ENCODE measurements around the gene TTC1.

Gene TTC1

DNA sequence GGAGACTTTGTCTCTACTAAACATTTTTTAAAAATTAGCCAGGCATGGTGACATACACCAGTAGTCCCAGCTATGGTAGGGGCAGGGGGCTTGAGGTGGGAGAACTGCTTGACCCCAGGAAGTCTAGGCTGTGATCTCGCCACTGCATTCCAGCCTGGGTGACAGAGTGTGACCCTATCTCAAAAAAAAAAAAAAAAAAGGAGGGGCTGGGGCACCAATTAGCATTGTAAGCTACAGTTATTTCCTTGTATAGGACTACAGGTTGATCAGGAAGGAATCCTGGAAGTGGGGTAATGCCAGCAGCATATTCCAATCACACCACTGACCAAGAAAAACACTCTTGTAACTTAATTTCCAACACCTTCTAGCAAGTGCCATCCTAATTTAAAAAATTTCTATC is 78.3 kb downstream of the TTC1 start:
- no peak for DNase-seq (ENCODE audit: low read depth in 2 of 2)

DNA sequence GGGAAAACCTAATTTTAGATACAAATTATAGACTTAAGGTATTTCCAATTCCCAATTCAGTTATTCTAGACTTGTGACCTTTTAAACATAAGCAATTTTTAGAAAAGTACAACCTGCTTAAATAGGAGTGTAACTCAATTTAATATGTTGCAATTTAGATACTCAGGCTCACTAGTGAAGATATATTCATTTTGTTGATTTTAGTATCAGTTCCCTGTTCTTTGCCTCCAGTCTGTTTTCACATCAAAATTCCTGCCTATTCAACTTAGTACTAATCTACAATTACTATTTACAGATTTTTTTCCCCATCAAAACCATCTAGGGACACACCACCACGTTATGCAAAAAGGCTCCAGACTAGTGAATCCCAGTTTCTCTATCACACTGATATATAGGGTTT is 79.9 kb downstream of the TTC1 start:
- no peak for DNase-seq (ENCODE audit: low read depth in 2 of 2)

DNA sequence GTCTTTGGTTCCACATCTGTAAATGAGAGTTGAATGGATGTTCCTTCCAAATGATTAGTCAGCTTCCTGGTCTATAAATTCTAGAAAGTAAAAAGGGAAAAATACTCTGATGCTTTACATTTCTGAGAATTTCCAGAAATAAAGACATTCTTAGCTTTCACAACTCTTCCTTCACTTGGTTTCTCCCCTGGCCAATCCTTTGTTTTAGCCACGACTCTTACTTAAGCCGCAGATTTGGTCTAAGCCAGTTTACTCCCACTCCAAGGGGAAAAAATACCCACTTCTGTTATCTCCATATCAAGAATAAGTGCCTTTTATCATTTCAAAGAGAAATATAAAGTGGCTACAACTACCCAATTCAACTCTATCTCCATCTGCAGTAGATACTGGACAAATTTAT is 80.6 kb downstream of the TTC1 start:
- DNase-seq (ENCODE audit: low read depth in 2 of 2) = no peak

DNA sequence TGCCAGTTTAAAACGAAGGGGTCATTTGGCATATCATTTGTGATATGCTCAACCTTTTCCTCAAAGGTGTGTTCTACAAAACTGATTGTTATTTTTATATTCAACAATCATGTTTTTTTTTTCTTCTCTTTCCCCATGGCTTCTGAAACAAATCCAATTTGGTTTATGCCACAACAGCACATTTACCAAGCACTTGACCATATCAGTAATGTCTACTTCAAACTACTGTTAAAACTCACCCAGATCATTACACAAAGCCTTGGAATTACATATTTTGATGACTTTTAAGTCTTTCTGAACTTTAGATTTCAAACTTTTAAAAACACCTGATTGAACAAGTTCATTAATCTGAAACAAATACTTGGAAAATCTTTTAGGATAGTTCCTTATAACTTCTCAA is 81.1 kb downstream of the TTC1 start:
- DNase-seq (ENCODE audit: low read depth in 2 of 2) = no peak

DNA sequence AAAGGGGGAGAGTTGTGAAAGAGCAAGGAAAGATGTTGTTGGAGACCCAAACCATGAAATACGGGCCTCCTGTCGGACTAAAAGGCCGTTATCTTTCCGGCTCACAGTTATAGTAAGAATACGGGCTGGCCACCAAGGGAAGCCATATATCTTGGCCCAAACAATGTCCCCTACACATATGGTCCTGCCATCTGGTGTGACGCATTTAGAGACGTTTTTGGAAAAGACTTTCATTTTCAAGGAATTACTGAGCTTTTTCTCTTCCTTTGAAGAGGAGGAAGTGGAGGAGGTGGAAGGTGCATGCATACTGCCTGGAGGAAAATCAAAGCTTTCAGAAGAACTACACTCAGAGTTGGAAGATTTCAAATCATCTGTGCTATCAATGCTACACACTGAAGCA is 83.6 kb downstream of the TTC1 start:
- DNase-seq (ENCODE audit: low read depth in 2 of 2) = no peak

DNA sequence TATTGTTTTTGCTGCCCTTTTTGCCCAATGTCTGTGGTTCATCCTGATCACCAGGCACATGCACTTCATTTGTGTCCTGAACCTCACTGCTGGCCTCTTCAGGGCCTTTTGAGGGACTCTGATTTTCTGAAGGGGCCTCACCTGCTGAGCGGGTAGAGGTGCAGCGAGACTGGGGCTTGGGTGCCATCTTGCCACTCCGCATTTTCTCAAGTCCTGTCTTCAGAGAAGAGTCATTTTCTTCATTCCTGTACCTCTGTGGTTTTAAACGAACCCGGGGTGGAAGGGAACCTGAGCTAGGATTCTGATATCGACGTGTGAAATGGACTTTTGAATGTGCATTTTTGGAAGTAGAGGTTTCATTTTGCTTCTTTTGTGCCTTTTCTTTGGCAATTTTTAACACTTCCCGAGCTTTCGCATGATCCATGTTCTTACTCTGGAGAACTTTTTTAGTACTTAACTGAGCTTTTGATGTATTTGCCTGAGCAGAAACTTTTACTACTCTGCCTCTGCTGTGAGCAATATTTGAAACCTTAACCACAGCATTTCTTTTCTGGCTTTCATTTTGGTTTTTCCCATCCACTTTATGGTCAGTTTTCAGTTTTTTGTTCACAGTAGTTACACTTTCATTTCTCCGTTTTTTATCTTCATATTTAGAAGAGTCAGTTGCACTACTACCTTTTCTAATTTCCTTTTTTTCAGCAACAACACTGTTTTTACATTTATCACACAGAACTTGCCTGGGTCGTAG is 84.2 kb downstream of the TTC1 start:
- DNase-seq (ENCODE audit: low read depth in 2 of 2) = no peak

DNA sequence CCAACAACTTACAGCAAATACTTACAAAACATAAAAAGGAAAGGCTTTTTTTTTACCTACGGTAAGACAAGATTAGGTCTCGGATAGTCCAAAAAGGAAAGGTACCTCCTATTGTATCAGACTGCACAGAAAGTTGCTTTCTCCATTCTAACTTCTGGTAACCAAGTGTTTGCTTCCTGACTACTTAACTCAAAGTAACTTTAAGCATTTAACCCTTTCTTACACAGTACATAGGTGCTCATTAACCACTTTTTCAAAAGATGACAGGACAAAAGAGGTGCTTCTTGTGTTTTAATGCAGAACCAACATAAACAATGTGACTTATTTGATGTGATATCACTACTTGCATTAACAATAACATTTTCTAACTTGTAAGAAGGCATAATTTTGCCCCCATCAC is 87.2 kb downstream of the TTC1 start:
- DNase-seq (ENCODE audit: low read depth in 2 of 2) = no peak

DNA sequence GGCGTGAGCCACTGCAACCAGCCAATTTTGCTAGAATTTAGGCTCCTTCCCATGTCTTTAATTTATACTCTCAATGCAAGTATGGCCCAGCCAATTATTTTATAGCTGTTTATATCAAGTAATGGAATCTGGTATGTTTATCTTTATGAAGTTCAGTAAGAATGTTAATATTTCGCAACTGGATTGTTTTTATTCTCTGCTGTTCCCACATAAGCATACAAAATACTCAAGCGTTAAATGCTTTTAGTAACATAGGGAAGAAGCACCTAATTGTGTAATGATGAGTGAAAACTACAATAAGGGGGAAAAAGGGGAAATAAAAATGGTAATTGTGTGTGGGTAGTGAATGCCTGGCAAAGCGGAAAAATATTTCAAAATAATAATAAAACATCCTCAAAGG is 89.1 kb downstream of the TTC1 start:
- peak in 1 of 2 experiments; percentile 22 for DNase-seq (ENCODE audit: low read depth in 2 of 2)

DNA sequence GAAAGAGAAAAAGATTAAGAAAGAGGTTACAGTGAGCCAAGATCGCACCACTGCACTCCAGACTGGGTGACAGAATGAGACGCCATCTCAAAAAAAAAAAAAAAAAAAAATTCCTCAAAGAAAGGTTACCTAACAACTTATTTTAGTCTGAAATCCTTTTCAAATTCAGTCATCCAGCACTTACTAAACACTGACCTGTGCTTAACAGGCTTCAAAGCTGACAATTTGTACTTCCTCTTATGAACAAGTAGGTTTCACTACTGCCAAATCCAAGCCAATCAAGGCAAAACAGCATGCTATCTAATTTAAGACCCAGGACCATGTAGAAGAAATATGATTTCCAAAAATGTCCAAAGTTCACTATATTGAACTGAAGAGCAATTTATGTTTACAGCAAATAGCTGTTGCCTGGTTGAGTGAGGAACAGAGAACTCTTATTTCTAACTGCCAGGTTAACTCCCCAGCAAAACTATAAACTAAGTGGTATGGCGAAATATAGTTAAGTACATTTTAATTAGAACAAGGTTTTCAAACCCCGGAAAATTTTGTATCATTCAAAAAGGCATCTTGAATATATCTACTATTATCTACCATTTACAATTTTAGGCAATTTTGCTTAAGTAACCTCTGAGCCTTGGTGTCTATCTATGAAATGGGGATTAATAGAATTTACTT is 96.9 kb downstream of the TTC1 start:
- no peak for DNase-seq (ENCODE audit: low read depth in 2 of 2)

DNA sequence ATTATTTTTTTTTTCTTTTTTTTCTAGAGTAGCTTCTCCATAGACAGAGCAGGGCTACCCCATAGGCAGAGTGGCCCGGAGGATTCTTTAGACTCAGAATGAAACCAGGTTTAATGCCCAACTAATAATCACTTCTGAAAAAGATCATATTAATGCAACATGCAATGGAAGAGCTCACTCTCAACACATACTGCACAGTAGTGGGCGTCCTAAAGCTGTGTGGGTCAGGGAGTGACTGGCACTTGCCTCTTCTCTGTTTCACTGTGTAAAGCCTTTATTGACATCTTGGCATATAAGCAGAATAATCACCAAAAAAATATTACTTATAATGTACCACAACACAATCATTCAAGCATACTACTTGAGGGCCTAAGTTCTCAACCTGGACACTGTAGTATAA is 99.2 kb downstream of the TTC1 start:
- DNase-seq (ENCODE audit: low read depth in 2 of 2) = no peak

Data from fibroblast of skin of left biceps (primary cell).